SK-N-SH (cell line): Measurements from ENCODE around the gene RBM42. TPM values are rescaled to one million over a fixed set of nuclear protein-coding genes. Genes with fewer than 3 reads are reported as not detected.

Source experiments
- CTCF ChIA-PET: fragments of 300-600, 350-600 bp; formaldehyde crosslinking; extraction: SDS; loops from one replicate; lab custom pipeline; 2021; lab: Yijun Ruan, JAX
- POLR2A ChIA-PET: fragments of 350-600 bp; sonication (Branson Sonifier 250); formaldehyde crosslinking; extraction: SDS; loops from one replicate; lab custom pipeline; 2020; ENCODE audit warnings: antibody characterized with exemption, inconsistent platforms; lab: Yijun Ruan, JAX
- DNase-seq: peaks from one replicate; pipeline ENCODE4 v3.0.0; 2012
- H2AFZ ChIP-seq: fragments of 200-600 bp; sonication (generic); 2 replicates; pipeline ENCODE4 v1.8.1; 2016; ENCODE audit warnings: antibody characterized with exemption, mild to moderate bottlenecking, low read depth
- H3F3A ChIP-seq: fragments of 200-600 bp; sonication (generic); replicated peaks from 2 replicates; pipeline ENCODE3; 2016; ENCODE audit warnings: antibody characterized with exemption, mild to moderate bottlenecking; ENCODE audit not compliant: insufficient read depth
- H3K27ac ChIP-seq, 2 experiments: fragments of 200-500 bp in 1 of 2; fragments of 200-600 bp in 1 of 2; sonication (Bioruptor generic) in 1 of 2; sonication (generic), shearing (Covaris generic) in 1 of 2; 2 replicates each; pipeline versions ENCODE4 v1.5.1 to v1.6.1; 2014 to 2016; ENCODE audit warnings: low read depth in 2 of 2, inconsistent platforms in 1 of 2, low read length in 1 of 2, mild to moderate bottlenecking in 1 of 2, mixed read lengths in 1 of 2
- H3K27me3 ChIP-seq: fragments of 200-600 bp; sonication (generic), shearing (Covaris generic); 2 replicates; pipeline ENCODE4 v1.6.1; 2016; ENCODE audit warnings: mixed run types; ENCODE audit not compliant: insufficient read depth
- H3K36me3 ChIP-seq, 2 experiments: fragments of 200-500 bp in 1 of 2; fragments of 200-600 bp in 1 of 2; sonication (Bioruptor generic) in 1 of 2; sonication (generic) in 1 of 2; replicated peaks in 1 of 2; 2 replicates each; pipeline versions ENCODE3 to v1.5.1; 2014 to 2016; ENCODE audit warnings: low read length in 1 of 2, mild to moderate bottlenecking in 1 of 2; ENCODE audit not compliant: insufficient read depth in 2 of 2, control insufficient read depth in 1 of 2
- H3K4me1 ChIP-seq, 2 experiments: fragments of 200-500 bp in 1 of 2; fragments of 200-600 bp in 1 of 2; sonication (Bioruptor generic) in 1 of 2; sonication (generic), shearing (Covaris generic) in 1 of 2; 2 replicates each; pipeline versions ENCODE4 v1.5.1 to v1.6.1; 2014 to 2016; ENCODE audit warnings: low read depth in 1 of 2, low read length in 1 of 2, mixed run types in 1 of 2; ENCODE audit not compliant: insufficient read depth in 2 of 2, control insufficient read depth in 1 of 2
- H3K4me2 ChIP-seq: fragments of 200-600 bp; sonication (generic), shearing (Covaris generic); 2 replicates; pipeline ENCODE4 v1.6.1; 2017; ENCODE audit warnings: mixed run types
- H3K4me3 ChIP-seq, 2 experiments: fragments of 200-500 bp in 1 of 2; fragments of 200-600 bp in 1 of 2; sonication (Bioruptor generic) in 1 of 2; sonication (generic), shearing (Covaris generic) in 1 of 2; 2 replicates each; pipeline versions ENCODE4 v1.5.1 to v1.8.1; 2014 to 2016; ENCODE audit warnings: low read depth in 2 of 2, inconsistent platforms in 1 of 2, low read length in 1 of 2, mild to moderate bottlenecking in 1 of 2, mixed read lengths in 1 of 2, moderate library complexity in 1 of 2
- H3K79me2 ChIP-seq: fragments of 200-600 bp; sonication (generic); 2 replicates; pipeline ENCODE4 v1.8.1; 2017; ENCODE audit warnings: mild to moderate bottlenecking; ENCODE audit not compliant: insufficient read depth
- H3K9ac ChIP-seq: fragments of 200-600 bp; sonication (generic); 2 replicates; pipeline ENCODE4 v1.6.1; 2017; ENCODE audit warnings: mixed run types
- H3K9me2 ChIP-seq: fragments of 200-600 bp; sonication (generic); 2 replicates; pipeline ENCODE4 v1.6.1; 2017; ENCODE audit warnings: mixed run types
- H3K9me3 ChIP-seq: fragments of 200-600 bp; sonication (generic); 2 replicates; pipeline ENCODE4 v1.6.1; 2017; ENCODE audit warnings: mixed run types, mild to moderate bottlenecking, moderate library complexity
- H4K20me1 ChIP-seq: fragments of 200-600 bp; sonication (generic); 2 replicates; pipeline ENCODE4 v1.6.1; 2017; ENCODE audit warnings: mild to moderate bottlenecking, mixed run types; ENCODE audit not compliant: insufficient read depth
- ELF1 ChIP-seq: IDR thresholded peaks from 2 replicates; pipeline ENCODE4 v1.4.0; 2012
- FOSL2 ChIP-seq: IDR thresholded peaks from 2 replicates; pipeline ENCODE4 v1.4.0; 2012; ENCODE audit warnings: low read depth, mild to moderate bottlenecking, moderate library complexity, borderline replicate concordance
- JUND ChIP-seq: IDR thresholded peaks from 2 replicates; pipeline ENCODE4 v1.4.0; 2012
- MEF2A ChIP-seq: IDR thresholded peaks from 2 replicates; pipeline ENCODE4 v1.4.0; 2012; ENCODE audit warnings: low read depth, borderline replicate concordance
- RAD21 ChIP-seq: IDR thresholded peaks from 2 replicates; pipeline ENCODE4 v1.6.1; 2012; ENCODE audit warnings: mild to moderate bottlenecking, low read length
- SIN3A ChIP-seq: IDR thresholded peaks from 2 replicates; pipeline ENCODE4 v1.6.1; 2012; ENCODE audit warnings: low read depth, mild to moderate bottlenecking, low read length, moderate library complexity, borderline replicate concordance
- TCF12 ChIP-seq: IDR thresholded peaks from 2 replicates; pipeline ENCODE4 v1.4.0; 2012
- ZBTB33 ChIP-seq: IDR thresholded peaks from 2 replicates; pipeline ENCODE4 v1.4.0; 2012; ENCODE audit warnings: low read depth, borderline replicate concordance
- WGBS: methylation state at CpG from one replicate; pipeline ENCODE4 v1.1.6; 2017; ENCODE audit warnings: low lambda C conversion rate; 5-methylcytosine and 5-hydroxymethylcytosine counted together
- polyA plus RNA-seq, 3 experiments: library from polyadenylated mRNA; depleted of rRNA; stranded (reverse); fragments of >200 nt; gene quantifications; 2 replicates each; pipeline ENCODE4 v1.2.3, GENCODE V29; 2012
- TF ChIP-seq, protein P1 (sequence below): IDR thresholded peaks from 2 replicates; pipeline ENCODE4 v1.6.1; 2012; ENCODE audit warnings: mild to moderate bottlenecking, low read depth, low read length, moderate library complexity
- TF ChIP-seq, protein P2 (sequence below): IDR thresholded peaks from 2 replicates; pipeline ENCODE4; 2012
- TF ChIP-seq, protein P3 (sequence below): fragments of 150-350 bp; IDR thresholded peaks from 2 replicates; pipeline ENCODE4 v1.6.1; 2016; ENCODE audit warnings: mild to moderate bottlenecking, low read depth, low read length

The RBM42 gene
- polyA plus RNA-seq, 1 of the 3 experiments (the other 2 are of a cell fraction), result 69.9 TPM

GRCh38 chr19:35661995-35662340, 33.1 kb downstream of the RBM42 start:
- no peak for DNase-seq
- WGBS, result 91% methylated on average over 6 of the region's 6 CpGs
- no peak overlapping the region for H2AFZ ChIP-seq
- no peaks in the 10 kb centered on the region for H3K9me3 ChIP-seq
- no peaks in the 10 kb centered on the region for H4K20me1 ChIP-seq
- H3K36me3 ChIP-seq, result peaks cover 11 to 13% of the 10 kb centered on the region in 2 experiments
- ChIA-PET POLR2A (interaction anchor here (0.6 to 2.2 kb wide), 2 partner anchors 14 to 15 kb away, joined by 3 to 10 read pairs; partner anchors contain the start of gene COX6B1), CTCF (interaction anchor here (2.3 kb wide), 1 partner anchor 12 kb away, joined by 5 read pairs; no protein-coding TSS in a partner anchor)
- H3K4me3 ChIP-seq, result no peak overlapping the region
- no peaks in the 10 kb centered on the region for H3F3A ChIP-seq
- no peaks in the 10 kb centered on the region for H3K79me2 ChIP-seq
- no peaks in the 10 kb centered on the region for H3K4me1 ChIP-seq
- H3K27ac ChIP-seq, result no peak overlapping the region
- H3K4me2 ChIP-seq, result no peak overlapping the region
- TF ChIP-seq SIN3A (no peak), JUND (no peak), TCF12 (no peak), ELF1 (no peak), FOSL2 (no peak), MEF2A (no peak), ZBTB33 (no peak), RAD21 (no peak)
- TF ChIP-seq, protein P1, sequence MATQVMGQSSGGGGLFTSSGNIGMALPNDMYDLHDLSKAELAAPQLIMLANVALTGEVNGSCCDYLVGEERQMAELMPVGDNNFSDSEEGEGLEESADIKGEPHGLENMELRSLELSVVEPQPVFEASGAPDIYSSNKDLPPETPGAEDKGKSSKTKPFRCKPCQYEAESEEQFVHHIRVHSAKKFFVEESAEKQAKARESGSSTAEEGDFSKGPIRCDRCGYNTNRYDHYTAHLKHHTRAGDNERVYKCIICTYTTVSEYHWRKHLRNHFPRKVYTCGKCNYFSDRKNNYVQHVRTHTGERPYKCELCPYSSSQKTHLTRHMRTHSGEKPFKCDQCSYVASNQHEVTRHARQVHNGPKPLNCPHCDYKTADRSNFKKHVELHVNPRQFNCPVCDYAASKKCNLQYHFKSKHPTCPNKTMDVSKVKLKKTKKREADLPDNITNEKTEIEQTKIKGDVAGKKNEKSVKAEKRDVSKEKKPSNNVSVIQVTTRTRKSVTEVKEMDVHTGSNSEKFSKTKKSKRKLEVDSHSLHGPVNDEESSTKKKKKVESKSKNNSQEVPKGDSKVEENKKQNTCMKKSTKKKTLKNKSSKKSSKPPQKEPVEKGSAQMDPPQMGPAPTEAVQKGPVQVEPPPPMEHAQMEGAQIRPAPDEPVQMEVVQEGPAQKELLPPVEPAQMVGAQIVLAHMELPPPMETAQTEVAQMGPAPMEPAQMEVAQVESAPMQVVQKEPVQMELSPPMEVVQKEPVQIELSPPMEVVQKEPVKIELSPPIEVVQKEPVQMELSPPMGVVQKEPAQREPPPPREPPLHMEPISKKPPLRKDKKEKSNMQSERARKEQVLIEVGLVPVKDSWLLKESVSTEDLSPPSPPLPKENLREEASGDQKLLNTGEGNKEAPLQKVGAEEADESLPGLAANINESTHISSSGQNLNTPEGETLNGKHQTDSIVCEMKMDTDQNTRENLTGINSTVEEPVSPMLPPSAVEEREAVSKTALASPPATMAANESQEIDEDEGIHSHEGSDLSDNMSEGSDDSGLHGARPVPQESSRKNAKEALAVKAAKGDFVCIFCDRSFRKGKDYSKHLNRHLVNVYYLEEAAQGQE, result no peak
- TF ChIP-seq, protein P2, sequence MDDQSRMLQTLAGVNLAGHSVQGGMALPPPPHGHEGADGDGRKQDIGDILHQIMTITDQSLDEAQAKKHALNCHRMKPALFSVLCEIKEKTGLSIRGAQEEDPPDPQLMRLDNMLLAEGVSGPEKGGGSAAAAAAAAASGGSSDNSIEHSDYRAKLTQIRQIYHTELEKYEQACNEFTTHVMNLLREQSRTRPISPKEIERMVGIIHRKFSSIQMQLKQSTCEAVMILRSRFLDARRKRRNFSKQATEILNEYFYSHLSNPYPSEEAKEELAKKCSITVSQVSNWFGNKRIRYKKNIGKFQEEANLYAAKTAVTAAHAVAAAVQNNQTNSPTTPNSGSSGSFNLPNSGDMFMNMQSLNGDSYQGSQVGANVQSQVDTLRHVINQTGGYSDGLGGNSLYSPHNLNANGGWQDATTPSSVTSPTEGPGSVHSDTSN, result no peak
- TF ChIP-seq, protein P3, sequence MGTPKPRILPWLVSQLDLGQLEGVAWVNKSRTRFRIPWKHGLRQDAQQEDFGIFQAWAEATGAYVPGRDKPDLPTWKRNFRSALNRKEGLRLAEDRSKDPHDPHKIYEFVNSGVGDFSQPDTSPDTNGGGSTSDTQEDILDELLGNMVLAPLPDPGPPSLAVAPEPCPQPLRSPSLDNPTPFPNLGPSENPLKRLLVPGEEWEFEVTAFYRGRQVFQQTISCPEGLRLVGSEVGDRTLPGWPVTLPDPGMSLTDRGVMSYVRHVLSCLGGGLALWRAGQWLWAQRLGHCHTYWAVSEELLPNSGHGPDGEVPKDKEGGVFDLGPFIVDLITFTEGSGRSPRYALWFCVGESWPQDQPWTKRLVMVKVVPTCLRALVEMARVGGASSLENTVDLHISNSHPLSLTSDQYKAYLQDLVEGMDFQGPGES, result no peak
- no peak overlapping the region for H3K9ac ChIP-seq
- no peaks in the 10 kb centered on the region for H3K27me3 ChIP-seq
- no peaks in the 10 kb centered on the region for H3K9me2 ChIP-seq
